Dermis microvascular lymphatic vessel endothelial cell (primary cell): ENCODE measurements around the gene RER1. TPM values are rescaled to one million over a fixed set of nuclear protein-coding genes. Genes with fewer than 3 reads are reported as not detected.

Experiments used
- DNase-seq, 2 donors: peaks; one replicate each; pipeline versions ENCODE4 v3.0.0 to v3.0.0-alpha.2; 2010; ENCODE audit warnings: low read depth in 2 of 2
- total RNA-seq: library from RNA; depleted of rRNA; stranded (reverse); fragments of >200 nt; gene quantifications from 2 replicates; pipeline ENCODE4 v1.2.1, GENCODE V29; 2014

RER1 gene
- total RNA-seq, 1 donor from 2014 or later: 44.5 TPM

DNA sequence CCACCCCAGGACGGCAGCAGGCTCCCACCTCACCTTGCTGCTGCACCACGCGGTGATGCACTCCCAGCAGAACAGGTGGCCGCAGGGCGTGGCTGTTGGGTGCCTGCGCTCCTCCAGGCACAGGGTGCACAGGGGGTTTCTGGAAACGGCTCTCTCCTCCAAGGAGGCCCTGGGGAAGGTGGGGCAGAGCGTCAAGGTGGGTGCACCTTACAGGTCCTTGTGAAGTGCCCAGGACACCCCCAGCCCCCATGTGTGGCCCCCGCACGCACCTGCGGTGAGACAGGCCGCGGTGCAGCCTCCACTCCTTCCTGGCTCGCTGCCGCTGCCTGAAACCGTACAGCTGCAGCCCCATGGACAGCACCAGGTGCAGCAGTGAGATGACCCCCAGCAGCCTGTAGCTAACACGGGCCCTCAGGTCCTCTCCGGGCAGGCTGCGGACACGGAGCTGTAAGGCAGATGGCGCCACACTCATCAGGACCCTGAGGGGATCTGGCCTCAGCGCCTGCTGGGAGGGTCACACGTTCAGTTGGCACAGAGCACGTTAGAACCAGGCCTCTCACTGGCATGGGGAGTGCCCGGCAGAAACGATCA, 14.9 kb downstream of the RER1 start:
- DNase-seq: no peak

DNA sequence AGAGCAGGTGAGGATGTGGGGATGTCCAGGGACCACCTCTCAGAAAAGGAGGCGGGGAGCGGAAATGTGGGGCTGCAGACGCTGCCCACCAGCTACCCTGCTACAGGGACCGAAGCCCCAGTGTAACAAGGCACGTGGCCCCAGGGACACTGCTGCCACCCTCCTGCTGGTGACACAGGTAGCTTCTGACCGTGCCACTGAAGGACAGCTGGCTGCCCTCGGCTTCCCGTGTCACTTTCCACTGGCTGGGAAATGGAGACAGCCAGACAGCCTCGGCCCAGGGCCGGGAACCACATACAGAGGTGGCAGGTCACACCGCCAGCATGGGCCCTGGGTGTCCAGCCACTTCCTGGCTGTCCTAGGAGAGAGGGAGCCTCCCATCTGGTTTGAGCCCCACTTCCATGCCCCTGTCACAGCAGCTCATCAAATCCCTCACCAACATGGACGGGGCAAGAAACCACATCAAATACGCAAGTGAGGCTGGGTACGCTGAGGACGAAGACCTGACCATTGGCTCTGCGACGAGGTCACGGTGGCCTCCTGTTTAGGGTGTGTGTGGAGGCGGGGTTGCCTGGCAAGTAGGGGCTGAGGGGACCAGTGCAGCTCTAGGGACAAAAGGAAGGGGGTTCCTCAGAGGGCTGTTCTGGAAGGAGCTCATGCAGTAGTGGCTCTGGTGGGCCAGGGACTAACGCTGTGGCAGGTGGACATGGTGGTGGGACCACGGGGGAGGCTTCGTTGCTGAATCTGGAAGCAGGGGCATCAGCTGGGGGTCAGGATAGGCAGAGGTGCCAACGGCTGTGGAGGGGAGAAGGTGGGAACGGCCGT, 15.7 kb downstream of the RER1 start:
- DNase-seq: no peak

- DNase-seq: no peak
Measured at GRCh38 chr1:2407991-2408275, 16.3 kb downstream of the RER1 start.

DNA sequence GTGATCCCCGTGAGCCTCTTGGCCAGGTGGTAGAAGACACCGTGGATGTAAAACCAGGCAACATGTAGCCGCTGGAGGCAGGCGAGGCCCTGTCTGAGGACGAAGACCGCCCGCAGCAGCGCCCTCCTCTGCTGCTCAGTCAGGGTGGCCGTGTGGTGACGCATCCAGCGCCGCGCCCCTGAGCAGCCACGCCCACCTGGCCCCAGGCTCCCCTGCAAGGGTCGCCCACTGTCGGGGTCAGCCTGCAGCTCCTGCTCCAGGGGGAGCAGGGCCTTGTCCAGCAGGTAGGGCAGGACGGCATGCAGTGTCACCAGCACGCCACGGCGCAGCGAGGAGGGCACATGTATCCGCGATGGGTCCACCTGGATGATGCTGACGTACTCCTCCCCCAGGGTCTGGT, 16.8 kb downstream of the RER1 start:
- DNase-seq: no peak

DNA sequence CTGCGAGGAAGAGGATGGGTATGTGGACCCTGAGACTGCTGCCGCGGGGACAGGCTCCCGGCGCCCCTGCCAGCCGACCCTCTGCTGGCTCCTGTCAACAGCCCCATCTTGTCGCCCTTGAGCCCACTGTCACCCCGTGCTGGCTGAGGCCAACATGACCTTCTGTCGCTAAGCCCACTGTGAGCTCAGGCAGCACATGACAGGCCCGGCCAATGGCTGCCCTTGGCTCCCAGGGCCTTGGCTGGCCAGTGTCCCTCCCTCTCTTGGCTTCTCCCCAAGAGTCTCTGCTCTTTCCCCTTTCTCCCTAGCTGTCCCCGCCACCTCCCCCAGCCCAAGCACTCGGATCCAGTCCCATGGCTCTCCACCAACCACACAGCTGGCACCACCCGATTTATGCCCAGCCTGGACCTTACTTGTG, 17.2 kb downstream of the RER1 start:
- DNase-seq: no peak

DNA sequence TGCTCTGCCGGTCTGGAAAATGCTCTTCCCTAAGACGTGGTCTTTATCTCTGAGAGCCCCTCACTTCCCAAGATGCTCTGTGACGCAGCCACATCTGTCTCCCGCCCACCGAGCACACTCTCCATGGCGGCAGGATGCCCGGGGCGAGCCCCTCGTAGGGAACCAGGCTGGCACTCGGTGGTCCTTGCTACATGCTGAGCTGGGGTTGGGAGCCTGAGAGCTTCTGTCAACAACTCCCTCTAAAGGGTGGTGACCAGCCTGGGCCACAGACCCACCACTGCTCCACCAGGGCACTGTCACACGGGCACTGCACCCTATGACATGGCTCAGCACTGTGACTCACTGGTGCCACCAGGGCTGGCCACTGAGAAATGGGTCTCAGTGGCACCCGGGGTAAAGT, 18.1 kb downstream of the RER1 start:
- no peak for DNase-seq

- DNase-seq: no peak
Measured at GRCh38 chr1:2411801-2412394, 20.3 kb downstream of the RER1 start.

GRCh38 chr1:2412395-2412772, 20.7 kb downstream of the RER1 start, which contains the start of gene PEX10:
Gene PEX10 (minus strand): TSS chr1:2412564. CDS start chr1:2412502, 62 bp downstream.
- DNase-seq: peak; percentile 83 to 96

GRCh38 chr1:2412773-2413494, 21.3 kb downstream of the RER1 start:
- DNase-seq: no peak

DNA sequence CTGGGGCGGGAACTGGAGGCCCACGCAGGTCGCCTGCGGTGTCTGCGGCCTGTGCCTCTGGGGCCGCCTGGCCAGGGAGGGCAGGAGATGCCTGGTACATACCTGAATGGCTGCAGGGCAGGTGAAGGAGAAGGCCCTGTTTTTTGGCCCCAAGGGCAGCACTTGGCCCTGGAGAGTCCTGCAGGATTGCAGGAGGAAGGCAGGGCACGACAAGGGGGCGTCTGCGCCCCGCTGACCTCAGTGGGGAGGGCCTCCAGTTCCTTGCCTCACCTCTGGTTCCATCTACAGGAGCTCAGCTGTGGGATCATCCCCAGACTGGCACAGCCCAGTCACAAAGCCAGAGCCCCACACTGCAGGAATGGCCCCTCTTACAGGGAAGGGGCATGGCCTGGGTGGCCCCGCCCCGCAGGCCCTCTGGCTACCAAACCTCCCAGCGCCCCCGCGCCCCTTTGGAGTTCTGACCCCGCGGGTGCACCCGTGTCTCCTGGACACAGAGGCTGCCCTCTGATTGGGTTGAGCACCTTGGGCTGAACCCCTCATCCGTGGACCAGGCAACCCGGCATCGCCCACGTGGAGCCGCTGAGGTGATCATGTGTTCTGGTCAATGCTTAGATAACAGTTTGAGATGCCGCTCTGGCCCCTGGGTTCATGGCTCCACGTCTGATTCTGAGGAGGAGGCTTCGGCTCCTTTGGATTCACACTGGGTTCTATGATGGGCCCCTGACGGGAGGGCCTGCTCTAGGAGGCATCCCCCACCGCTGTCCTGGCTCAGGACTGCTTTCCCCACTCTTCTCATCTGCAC, 22.1 kb downstream of the RER1 start:
- DNase-seq: no peak

GRCh38 chr1:2414297-2414958, 22.8 kb downstream of the RER1 start:
- DNase-seq: peak in 1 of 2 donors; percentile 65

GRCh38 chr1:2415337-2415736, 23.7 kb downstream of the RER1 start:
- DNase-seq: no peak

- DNase-seq: no peak
Measured at GRCh38 chr1:2415801-2416208, 24.2 kb downstream of the RER1 start.

- DNase-seq: no peak
Measured at GRCh38 chr1:2416403-2416802, 24.8 kb downstream of the RER1 start.

DNA sequence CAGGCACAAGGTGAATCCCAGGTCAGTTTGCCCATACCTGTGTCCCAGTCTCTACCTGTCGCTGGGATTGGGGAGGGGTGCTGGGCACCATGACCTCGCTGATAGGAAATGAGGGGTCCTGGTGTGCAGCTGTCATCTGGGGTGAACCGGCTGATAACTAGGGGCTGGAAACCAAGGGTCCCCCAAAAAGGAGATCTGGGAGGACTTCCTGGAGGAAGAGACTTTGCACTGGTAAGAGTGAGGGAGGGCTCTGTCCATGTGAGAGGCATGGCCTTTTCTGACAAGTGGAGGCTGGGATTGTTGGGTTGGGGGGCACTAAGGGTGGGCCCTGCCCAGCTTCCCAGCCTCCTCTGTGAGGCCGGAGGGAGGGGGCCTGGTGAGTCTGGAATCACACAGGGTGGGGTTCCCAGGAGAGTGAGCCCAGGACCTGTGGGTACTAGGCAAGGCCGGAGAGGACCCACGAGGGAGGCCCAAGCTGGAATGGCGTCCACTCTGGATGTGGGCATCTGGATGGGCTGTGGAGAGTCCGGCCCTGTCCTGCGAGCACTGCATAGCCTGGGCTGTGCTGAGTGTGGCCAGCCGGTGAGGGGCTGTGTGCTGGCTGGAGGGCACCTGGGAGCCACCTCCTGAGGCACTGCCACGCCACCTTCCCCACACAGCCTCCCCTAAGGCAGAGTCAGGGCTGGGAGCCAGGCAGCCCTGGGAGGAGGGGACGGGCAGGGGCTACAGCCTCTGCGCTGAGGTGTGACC, 25.6 kb downstream of the RER1 start:
- DNase-seq: no peak

DNA sequence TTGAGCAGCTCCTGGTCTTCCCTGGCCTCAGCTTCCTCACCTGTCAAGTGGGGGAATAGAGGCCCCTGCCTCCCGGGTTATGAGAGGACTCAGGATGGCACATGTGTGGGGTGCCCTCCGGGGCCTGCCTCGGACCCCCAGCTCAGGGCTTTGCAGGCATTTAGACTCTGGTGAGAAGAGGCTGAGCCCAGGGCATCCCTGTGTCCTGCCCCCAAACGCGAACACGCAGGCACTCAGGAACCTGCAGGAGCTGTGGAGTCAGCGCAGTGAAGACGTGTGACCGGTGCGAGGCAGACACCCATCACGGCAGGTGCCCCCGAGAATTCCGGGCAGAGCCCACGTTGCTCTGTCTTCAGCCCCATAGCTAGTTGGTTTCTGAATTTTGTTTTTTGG, 26.2 kb downstream of the RER1 start:
- no peak for DNase-seq

- DNase-seq: no peak
Measured at GRCh38 chr1:2418791-2419320, 27.2 kb downstream of the RER1 start.

DNA sequence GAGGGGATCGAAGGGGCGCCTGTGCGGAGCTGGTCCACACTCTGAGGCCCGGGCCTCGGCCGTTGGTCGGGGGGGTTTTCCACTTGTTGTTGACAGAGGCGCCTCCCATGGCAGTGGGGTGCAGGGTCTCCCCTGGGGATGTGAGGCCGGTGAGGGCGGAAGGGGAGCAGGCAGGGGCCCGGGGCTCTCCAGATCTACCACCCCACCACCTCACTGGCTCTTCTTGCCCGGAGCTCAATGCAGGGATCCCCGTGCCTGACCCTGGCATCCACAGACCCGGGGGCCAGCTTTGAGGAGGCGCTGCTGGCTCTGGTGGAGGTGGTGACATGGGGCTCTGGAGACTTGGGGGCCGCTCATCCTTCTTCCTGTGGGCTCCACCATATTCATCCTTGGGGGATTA, 27.8 kb downstream of the RER1 start:
- DNase-seq: no peak

GRCh38 chr1:2422523-2422922, 30.9 kb downstream of the RER1 start:
- no peak for DNase-seq

GRCh38 chr1:2425892-2426291, 34.3 kb downstream of the RER1 start:
- DNase-seq: no peak
